Neuronal stem cell (in vitro differentiated cells): ENCODE results near the gene TUBB6.

Experiments used
- DNase-seq: peaks from one replicate; pipeline ENCODE4 v3.0.0-alpha.2; 2013; ENCODE audit warnings: low spot score
- H2AFZ ChIP-seq: one replicate; pipeline ENCODE4 v1.6.1; 2013; ENCODE audit warnings: mild to moderate bottlenecking, low read length, inconsistent platforms
- H2AK5ac ChIP-seq: 2 replicates; pipeline ENCODE4 v1.6.1; 2013; ENCODE audit warnings: low read depth, mild to moderate bottlenecking, inconsistent platforms, low read length, moderate library complexity, mixed read lengths
- H2BK120ac ChIP-seq: 2 replicates; pipeline ENCODE4 v1.6.1; 2013; ENCODE audit warnings: low read depth, mild to moderate bottlenecking, inconsistent platforms, low read length, moderate library complexity, mixed read lengths
- H2BK12ac ChIP-seq: one replicate; pipeline ENCODE4 v1.6.1; 2013; ENCODE audit warnings: low read length, inconsistent platforms
- H2BK15ac ChIP-seq: 2 replicates; pipeline ENCODE4 v1.6.1; 2013; ENCODE audit warnings: mild to moderate bottlenecking, low read length, inconsistent platforms, mixed read lengths
- H2BK5ac ChIP-seq: one replicate; pipeline ENCODE4 v1.6.1; 2013; ENCODE audit warnings: inconsistent platforms, mild to moderate bottlenecking, low read length, moderate library complexity
- H3K14ac ChIP-seq: one replicate; pipeline ENCODE4 v1.6.1; 2013; ENCODE audit warnings: low read length, inconsistent platforms
- H3K18ac ChIP-seq: 2 replicates; pipeline ENCODE4 v1.6.1; 2013; ENCODE audit warnings: low read length, inconsistent platforms
- H3K23ac ChIP-seq: 2 replicates; pipeline ENCODE4 v1.6.1; 2013; ENCODE audit warnings: low read depth, mild to moderate bottlenecking, mixed read lengths, low read length, inconsistent platforms; ENCODE audit not compliant: poor library complexity
- H3K27ac ChIP-seq: replicated peaks from 3 replicates; pipeline ENCODE4 v1.5.1; 2013; ENCODE audit warnings: low read length, inconsistent platforms
- H3K27me3 ChIP-seq, 3 experiments: 2 replicates each; pipeline ENCODE4 v1.6.1; 2013; ENCODE audit warnings: low read length in 3 of 3, mild to moderate bottlenecking in 2 of 3, inconsistent platforms in 1 of 3, low read depth in 1 of 3, mixed read lengths in 1 of 3, moderate library complexity in 1 of 3; ENCODE audit not compliant: control insufficient read depth in 3 of 3, insufficient read depth in 3 of 3
- H3K36me3 ChIP-seq, 2 donors: replicated peaks in 1 of 2; 2 replicates each; pipeline ENCODE4 v1.6.1; 2013; ENCODE audit warnings: low read length in 2 of 2; ENCODE audit not compliant: control insufficient read depth in 2 of 2, insufficient read depth in 2 of 2
- H3K4ac ChIP-seq: 2 replicates; pipeline ENCODE4 v1.6.1; 2013; ENCODE audit warnings: inconsistent platforms, mild to moderate bottlenecking, low read length, moderate library complexity
- H3K4me1 ChIP-seq, 2 donors: 1 replicate in 1 of 2; 2 replicates in 1 of 2; pipeline ENCODE4 v1.6.1; 2013; ENCODE audit warnings: low read length in 2 of 2, low read depth in 1 of 2; ENCODE audit not compliant: control insufficient read depth in 2 of 2, insufficient read depth in 1 of 2
- H3K4me2 ChIP-seq: one replicate; pipeline ENCODE4 v1.6.1; 2013; ENCODE audit warnings: mild to moderate bottlenecking, low read length, inconsistent platforms; ENCODE audit not compliant: insufficient read depth, poor library complexity, severe bottlenecking
- H3K4me3 ChIP-seq, 2 donors: 2 replicates each; pipeline ENCODE4 v1.5.1; 2013; ENCODE audit warnings: low read length in 2 of 2, mild to moderate bottlenecking in 2 of 2, inconsistent platforms in 1 of 2, moderate library complexity in 1 of 2
- H3K79me1 ChIP-seq: one replicate; pipeline ENCODE4 v1.6.1; 2013; ENCODE audit warnings: low read depth, mild to moderate bottlenecking, inconsistent platforms, low read length, moderate library complexity
- H3K9ac ChIP-seq: one replicate; pipeline ENCODE4 v1.6.1; 2013; ENCODE audit warnings: mild to moderate bottlenecking, low read depth, low read length, inconsistent platforms; ENCODE audit not compliant: poor library complexity
- H3K9me3 ChIP-seq, 2 donors: replicated peaks in 1 of 2; 2 replicates each; pipeline versions ENCODE3 to v1.6.1; 2013; ENCODE audit warnings: low read length in 2 of 2, mild to moderate bottlenecking in 2 of 2, inconsistent platforms in 1 of 2, low read depth in 1 of 2, mixed read lengths in 1 of 2, moderate library complexity in 1 of 2; ENCODE audit not compliant: control insufficient read depth in 2 of 2, insufficient read depth in 1 of 2
- H4K8ac ChIP-seq: one replicate; pipeline ENCODE4 v1.6.1; 2013; ENCODE audit warnings: low read depth, mild to moderate bottlenecking, inconsistent platforms, low read length, moderate library complexity
- H4K91ac ChIP-seq: one replicate; pipeline ENCODE4 v1.6.1; 2013; ENCODE audit warnings: low read length, low read depth, mild to moderate bottlenecking, inconsistent platforms; ENCODE audit not compliant: poor library complexity
- WGBS, 2 donors: extraction: QIAGEN DNeasy Blood & Tissue Kit; methylation state at CpG; one replicate each; pipeline ENCODE4 v1.1.7; 2013; ENCODE audit warnings: missing lambda C conversion rate in 2 of 2, mixed read lengths in 1 of 2; ENCODE audit not compliant: insufficient read length in 2 of 2, insufficient replicate concordance in 1 of 2; ENCODE audit errors: extremely low coverage in 2 of 2; 5-methylcytosine and 5-hydroxymethylcytosine counted together

Gene TUBB6

GRCh38 chr18:12345491-12346239, 37.6 kb downstream of the TUBB6 start:
- Histone ChIP-seq H3K9me3 (no peaks in the 10 kb centered on the region), H2AK5ac (no peak overlapping the region), H2BK5ac (no peak overlapping the region), H4K8ac (no peak overlapping the region), H2BK15ac (no peak overlapping the region), H3K23ac (no peak overlapping the region), H4K91ac (no peak overlapping the region), H3K4ac (no peak overlapping the region), H3K36me3 (peaks cover 27 to 97% of the 10 kb centered on the region in 2 donors), H3K18ac (no peak overlapping the region), H3K79me1 (no peaks in the 10 kb centered on the region), H3K4me1 (no peaks in the 10 kb centered on the region), H3K4me3 (no peak overlapping the region), H3K14ac (no peak overlapping the region), H3K9ac (no peak overlapping the region), H3K27me3 (no peaks in the 10 kb centered on the region), H2BK120ac (no peak overlapping the region), H2BK12ac (no peak overlapping the region), H3K4me2 (no peak overlapping the region), H2AFZ (no peak overlapping the region), H3K27ac (no peak overlapping the region)
- DNase-seq = no peak
- WGBS, 2 donors = no CpG with 5 or more reads among the region's 13 CpGs

- no peak overlapping the region for H3K4me2 ChIP-seq
- no peak overlapping the region for H3K18ac ChIP-seq
- no peak overlapping the region for H3K27ac ChIP-seq
- no peak overlapping the region for H2BK120ac ChIP-seq
- no peak overlapping the region for H3K4ac ChIP-seq
- no peak overlapping the region for H4K8ac ChIP-seq
- no CpG with 5 or more reads among the region's 7 CpGs for WGBS, 2 donors
- no peaks in the 10 kb centered on the region for H3K27me3 ChIP-seq
- H2AK5ac ChIP-seq = no peak overlapping the region
- no peaks in the 10 kb centered on the region for H3K79me1 ChIP-seq
- no peak for DNase-seq
- H2AFZ ChIP-seq = no peak overlapping the region
- H3K9me3 ChIP-seq = no peaks in the 10 kb centered on the region
- H3K23ac ChIP-seq = peak overlapping the region; percentile 17
- H4K91ac ChIP-seq = no peak overlapping the region
- H3K4me1 ChIP-seq = no peaks in the 10 kb centered on the region
- H3K9ac ChIP-seq = no peak overlapping the region
- H2BK15ac ChIP-seq = no peak overlapping the region
- H2BK5ac ChIP-seq = no peak overlapping the region
- no peak overlapping the region for H3K14ac ChIP-seq
- no peak overlapping the region for H2BK12ac ChIP-seq
- no peak overlapping the region for H3K4me3 ChIP-seq
- H3K36me3 ChIP-seq = peaks cover 30 to 97% of the 10 kb centered on the region in 2 donors
Observed at GRCh38 chr18:12346240-12346565, 38.2 kb downstream of the TUBB6 start.

- Histone ChIP-seq H3K14ac (no peak overlapping the region), H2BK5ac (no peak overlapping the region), H3K18ac (no peak overlapping the region), H2AK5ac (no peak overlapping the region), H3K27ac (no peak overlapping the region), H3K36me3 (peaks cover 34 to 95% of the 10 kb centered on the region in 2 donors), H3K4me1 (no peaks in the 10 kb centered on the region), H3K27me3 (no peaks in the 10 kb centered on the region), H3K4me3 (no peak overlapping the region), H2BK120ac (no peak overlapping the region), H4K8ac (no peak overlapping the region), H3K9ac (no peak overlapping the region), H3K4ac (no peak overlapping the region), H3K9me3 (no peaks in the 10 kb centered on the region), H2BK15ac (no peak overlapping the region), H3K4me2 (no peak overlapping the region), H2BK12ac (no peak overlapping the region), H3K79me1 (no peaks in the 10 kb centered on the region), H3K23ac (no peak overlapping the region), H4K91ac (no peak overlapping the region), H2AFZ (no peak overlapping the region)
- no CpG with 5 or more reads among the region's 4 CpGs for WGBS, 2 donors
- DNase-seq = no peak
Observed at GRCh38 chr18:12347895-12348294, 39.9 kb downstream of the TUBB6 start.

DNA sequence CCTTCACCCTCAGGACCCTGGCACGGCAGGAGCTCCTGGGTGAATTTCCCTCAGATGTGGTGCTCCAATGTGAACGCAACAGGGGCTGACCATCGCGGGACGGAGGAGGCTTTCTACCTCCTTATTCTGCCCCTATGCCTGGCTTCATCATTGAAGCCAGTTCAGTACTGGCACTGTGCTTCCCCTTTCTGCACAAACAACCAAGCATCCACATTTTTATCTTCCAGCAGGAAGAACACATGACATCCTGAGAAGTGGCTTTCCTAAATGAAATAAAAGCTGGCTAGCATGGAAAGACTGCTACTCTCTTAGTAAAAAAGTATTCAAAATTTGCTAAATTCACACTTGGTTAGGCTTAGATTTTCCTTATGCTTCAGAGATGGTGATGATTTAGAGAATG, 44.1 kb downstream of the TUBB6 start:
- Histone ChIP-seq H4K91ac (no peak overlapping the region), H3K9ac (no peak overlapping the region), H3K4me3 (no peak overlapping the region), H2BK120ac (no peak overlapping the region), H3K27ac (no peak overlapping the region), H3K14ac (no peak overlapping the region), H3K18ac (no peak overlapping the region), H3K23ac (no peak overlapping the region), H3K4me1 (no peaks in the 10 kb centered on the region), H3K4ac (no peak overlapping the region), H3K36me3 (peaks cover 29 to 96% of the 10 kb centered on the region in 2 donors), H2BK15ac (no peak overlapping the region), H2BK5ac (no peak overlapping the region), H3K9me3 (no peaks in the 10 kb centered on the region), H2BK12ac (no peak overlapping the region), H2AFZ (no peak overlapping the region), H3K79me1 (no peaks in the 10 kb centered on the region), H3K27me3 (no peaks in the 10 kb centered on the region), H4K8ac (no peak overlapping the region), H3K4me2 (no peak overlapping the region), H2AK5ac (no peak overlapping the region)
- no CpG with 5 or more reads among the region's 5 CpGs for WGBS, 2 donors
- DNase-seq = no peak
